NT2/D1 (cell line): Measurements from ENCODE around the gene WTAP.

Experiments used
- DNase-seq: peaks from one replicate; pipeline ENCODE4 v3.0.0-alpha.2; 2011; ENCODE audit warnings: low read depth, low spot score
- H3K27me3 ChIP-seq: 2 replicates; pipeline ENCODE4 v1.6.0; 2011; ENCODE audit warnings: mild to moderate bottlenecking; ENCODE audit not compliant: insufficient read length, insufficient read depth
- H3K36me3 ChIP-seq: 2 replicates; pipeline ENCODE4 v1.6.1; 2011; ENCODE audit warnings: mild to moderate bottlenecking, low read length, mixed read lengths; ENCODE audit not compliant: insufficient read depth, insufficient read length
- H3K4me1 ChIP-seq: 2 replicates; pipeline ENCODE4 v1.5.1; 2011; ENCODE audit not compliant: insufficient read depth, insufficient read length
- H3K4me3 ChIP-seq: 2 replicates; pipeline ENCODE4 v1.5.1; 2011; ENCODE audit warnings: low read depth; ENCODE audit not compliant: insufficient read length
- H3K9ac ChIP-seq: 2 replicates; pipeline ENCODE4 v1.6.0; 2011; ENCODE audit warnings: low read depth; ENCODE audit not compliant: insufficient read length
- H3K9me3 ChIP-seq: 2 replicates; pipeline ENCODE4 v1.5.1; 2011; ENCODE audit warnings: mild to moderate bottlenecking, low read length; ENCODE audit not compliant: insufficient read depth
- SUZ12 ChIP-seq: IDR thresholded peaks from 2 replicates; pipeline ENCODE4 v1.6.1; 2011; ENCODE audit not compliant: insufficient read length, insufficient read depth; ENCODE audit errors: extremely low read depth
- YY1 ChIP-seq: IDR thresholded peaks from 2 replicates; pipeline ENCODE4 v1.6.1; 2011; ENCODE audit not compliant: insufficient read length, insufficient read depth
- ZNF274 ChIP-seq: IDR thresholded peaks from 2 replicates; pipeline ENCODE4 v1.6.1; 2011; ENCODE audit warnings: mild to moderate bottlenecking, low read depth, low read length

The WTAP gene

GRCh38 chr6:159754401-159754800, 27.1 kb downstream of the WTAP start:
- no peak overlapping the region for H3K9ac ChIP-seq
- H3K27me3 ChIP-seq: no peaks in the 10 kb centered on the region
- no peaks in the 10 kb centered on the region for H3K4me1 ChIP-seq
- H3K36me3 ChIP-seq: peaks cover 61% of the 10 kb centered on the region
- TF ChIP-seq ZNF274 (no peak), SUZ12 (no peak), YY1 (no peak)
- no peak for DNase-seq
- H3K4me3 ChIP-seq: no peak overlapping the region
- H3K9me3 ChIP-seq: no peaks in the 10 kb centered on the region

- H3K36me3 ChIP-seq: peaks cover 61% of the 10 kb centered on the region
- TF ChIP-seq ZNF274 (no peak), YY1 (no peak), SUZ12 (no peak)
- H3K9ac ChIP-seq: no peak overlapping the region
- no peaks in the 10 kb centered on the region for H3K4me1 ChIP-seq
- H3K4me3 ChIP-seq: no peak overlapping the region
- no peak for DNase-seq
- no peaks in the 10 kb centered on the region for H3K27me3 ChIP-seq
- no peaks in the 10 kb centered on the region for H3K9me3 ChIP-seq
Observed at GRCh38 chr6:159754959-159755914, 27.9 kb downstream of the WTAP start.

- Histone ChIP-seq H3K4me1 (no peaks in the 10 kb centered on the region), H3K9me3 (no peaks in the 10 kb centered on the region), H3K4me3 (no peak overlapping the region), H3K9ac (no peak overlapping the region), H3K27me3 (no peaks in the 10 kb centered on the region), H3K36me3 (peaks cover 57% of the 10 kb centered on the region)
- DNase-seq: no peak
- no peak for TF ChIP-seq YY1
- TF ChIP-seq ZNF274: no peak
- no peak for TF ChIP-seq SUZ12
Observed at GRCh38 chr6:159756508-159756907, 29.2 kb downstream of the WTAP start.

GRCh38 chr6:159758031-159759001, 31.0 kb downstream of the WTAP start:
- peaks cover 49% of the 10 kb centered on the region for H3K36me3 ChIP-seq
- H3K9ac ChIP-seq: no peak overlapping the region
- no peaks in the 10 kb centered on the region for H3K27me3 ChIP-seq
- TF ChIP-seq ZNF274 (no peak), SUZ12 (no peak), YY1 (no peak)
- H3K4me1 ChIP-seq: no peaks in the 10 kb centered on the region
- no peak overlapping the region for H3K4me3 ChIP-seq
- no peak for DNase-seq
- no peaks in the 10 kb centered on the region for H3K9me3 ChIP-seq

GRCh38 chr6:159759645-159760044, 32.3 kb downstream of the WTAP start:
- Histone ChIP-seq H3K9me3 (no peaks in the 10 kb centered on the region), H3K27me3 (no peaks in the 10 kb centered on the region), H3K4me1 (no peaks in the 10 kb centered on the region), H3K9ac (no peak overlapping the region), H3K4me3 (no peak overlapping the region), H3K36me3 (peaks cover 47% of the 10 kb centered on the region)
- no peak for DNase-seq
- TF ChIP-seq ZNF274 (no peak), YY1 (no peak)

GRCh38 chr6:159760602-159761057, 33.3 kb downstream of the WTAP start:
- Histone ChIP-seq H3K4me1 (no peaks in the 10 kb centered on the region), H3K9ac (peak overlapping the region; percentile 87), H3K27me3 (no peaks in the 10 kb centered on the region), H3K9me3 (no peaks in the 10 kb centered on the region), H3K36me3 (peaks cover 45% of the 10 kb centered on the region), H3K4me3 (peak overlapping the region; percentile 70)
- TF ChIP-seq YY1 (no peak), SUZ12 (no peak), ZNF274 (no peak)
- peak; percentile 68 for DNase-seq
